Heart left ventricle (tissue), 16 donors: ENCODE data around the gene MGARP. TPM values are rescaled to one million over a fixed set of nuclear protein-coding genes. Genes with fewer than 3 reads are reported as not detected.
"Not testable (repeated sequence)": the region's sequence is repeated elsewhere in the genome, so short reads cannot be mapped to it uniquely, and the experiment has no call there.

Source experiments
- ATAC-seq, 4 donors: fragments of 200-7000 bp; cut with Tn5 transposase; one replicate each; pipeline ENCODE4 v1.9.1; 2020 to 2022; ENCODE audit warnings: moderate library complexity in 4 of 4, mild to moderate bottlenecking in 3 of 4, moderate number of reproducible peaks in 1 of 4
- DNase-seq, 5 donors: peaks; one replicate each; pipeline ENCODE4 v3.0.0-alpha.2; 2020
- H3K27ac ChIP-seq, 12 donors: fragments of 200-600 bp; sonication (generic) in 4 of 12; one replicate each; pipeline versions ENCODE4 v1.5.0 to v1.8.0; 2016 to 2022; ENCODE audit warnings: mild to moderate bottlenecking in 2 of 12
- H3K27me3 ChIP-seq, 9 donors: fragments of 200-600 bp; sonication (generic) in 2 of 9; one replicate each; pipeline versions ENCODE4 v1.5.1 to v1.8.0; 2016 to 2022; ENCODE audit warnings: mild to moderate bottlenecking in 3 of 9
- H3K36me3 ChIP-seq, 9 donors: fragments of 200-600 bp; sonication (generic) in 2 of 9; one replicate each; pipeline versions ENCODE4 v1.5.0 to v1.8.0; 2018 to 2022; ENCODE audit warnings: mild to moderate bottlenecking in 2 of 9
- H3K4me1 ChIP-seq, 12 donors: fragments of 200-600 bp; sonication (generic) in 4 of 12; one replicate each; pipeline versions ENCODE4 v1.5.0 to v1.8.0; 2016 to 2022; ENCODE audit warnings: mild to moderate bottlenecking in 3 of 12
- H3K4me3 ChIP-seq, 12 donors: fragments of 200-600 bp; sonication (generic) in 4 of 12; one replicate each; pipeline versions ENCODE4 v1.5.0 to v1.8.0; 2017 to 2022; ENCODE audit warnings: mild to moderate bottlenecking in 9 of 12, moderate library complexity in 4 of 12
- H3K9me3 ChIP-seq, 12 donors: fragments of 200-600 bp; sonication (generic) in 4 of 12; one replicate each; pipeline versions ENCODE4 v1.5.0 to v1.8.0; 2016 to 2022; ENCODE audit warnings: mild to moderate bottlenecking in 1 of 12
- CTCF ChIP-seq, 12 donors: fragments of 200-600 bp; sonication (generic) in 4 of 12; IDR thresholded peaks; one replicate each; pipeline versions ENCODE4 v1.5.0 to v1.8.0; 2018 to 2022; ENCODE audit warnings: antibody characterized with exemption in 12 of 12, mild to moderate bottlenecking in 5 of 12
- POLR2A ChIP-seq, 2 donors: fragments of 450-650 bp; IDR thresholded peaks; one replicate each; pipeline ENCODE4 v1.6.1; 2017; ENCODE audit warnings: antibody characterized with exemption in 2 of 2, mild to moderate bottlenecking in 2 of 2, moderate library complexity in 2 of 2
- WGBS, 4 donors: extraction: QIAGEN DNeasy Blood & Tissue Kit in 2 of 4; methylation state at CpG; one replicate each; pipeline versions ENCODE4 v1.1.5 to v1.1.7; 2013 to 2018; 5-methylcytosine and 5-hydroxymethylcytosine counted together
- intact Hi-C, 10 donors: fragments of 100-400 bp; cut with DNase I; formaldehyde crosslinking; loops; one replicate each; pipeline versions ENCODE4 v1.11.1 to v1.14.2; 2022
- polyA plus RNA-seq, 2 donors: library from polyadenylated mRNA; stranded (reverse); fragments of 200-250 nt; gene quantifications; one replicate each; pipeline ENCODE4 v1.2.3, GENCODE V29; 2013
- total RNA-seq, 9 donors: library from RNA; depleted of rRNA in 2 of 9; stranded (reverse); fragments of >200 nt in 2 of 9; fragmentation: NEBNext Ultra II Directional in 3 of 9; extraction: Animal tissue kit (Norgen Biotek cat#: 25700) in 3 of 9; gene quantifications; one replicate each; pipeline versions ENCODE4 v1.1.0 to v1.2.4, GENCODE V29; 2016 to 2023
- donor health status: ischemic (EF 13 %, LVEDD 7.1; RV severe dilation, severe dysfunction).
- donor health status: healthy with polysubstance abuse.
- donor health status: DM: no; HTN: yes; CAD: no.
- donor health status: DM: no; HTN: no; CAD: no.
- donor health status: ischemic (EF 25% LVEDD 6.9; RV normal size, moderate dysfunction).
- donor health status: ischemic (EF 25% LVEDD 5.7; RV mildly dilated, moderate dysfunction).
- donor health status: healthy.
- donor health status: DM: yes; HTN: yes; CAD: no.
- donor health status: ischemic (EF 35%, LVEDD 5.7; RV mildly dilated, moderate dysfunction).
- donor health status: nonischemic (EF 11% LVEDD 7.7; RV severe dilation, severe dysfunction).
- donor health status: DM: yes; HTN: yes; CAD: no.
- donor health status: PGD.
- donor health status: ischemic (EF 29% LVEDD 5.4; RV normal size, mild dysfunction).
- donor health status: nonischemic (EF 23%, LVEDD 6.1; RV moderate dilation, normal function).

Gene MGARP
- total and polyA plus RNA-seq, 11 donors, result 0.48 to 7.8 (median 0.98) TPM

- 84 to 94% (median 90%) methylated on average over 4 of the region's 4 CpGs for WGBS, 4 donors
- no peaks in the 10 kb centered on the region for H3K9me3 ChIP-seq
- ATAC-seq (no peak), DNase-seq (no peak)
- H3K36me3 ChIP-seq, result no peaks in the 10 kb centered on the region
- H3K4me1 ChIP-seq, result peaks cover 0 to 69% (median 17%) of the 10 kb centered on the region in 12 donors
- H3K27me3 ChIP-seq, result no peaks in the 10 kb centered on the region
- H3K27ac ChIP-seq, result peak overlapping the region in 1 of 12 donors; percentile 9
- intact Hi-C loops, result no loop called here
- no peak overlapping the region for H3K4me3 ChIP-seq
- TF ChIP-seq POLR2A (IDR thresholded peaks at IDR 0.05) (no peak), CTCF (IDR thresholded peaks at IDR 0.05) (no peak)
Measured at GRCh38 chr4:139314047-139314800, 34.2 kb upstream of the MGARP start.

GRCh38 chr4:139313414-139313813 lies 33.4 kb upstream of the MGARP start:
- H3K36me3 ChIP-seq, H3K9me3 ChIP-seq, DNase-seq, ATAC-seq, intact Hi-C loops, H3K27me3 ChIP-seq, H3K4me3 ChIP-seq: not testable (repeated sequence)
- peaks cover 0 to 69% (median 17%) of the 10 kb centered on the region in 12 donors for H3K4me1 ChIP-seq
- 94 to 96% (median 95%) methylated on average over 10 of the region's 10 CpGs for WGBS, 4 donors
- peak overlapping the region in 1 of 12 donors; percentile 9 for H3K27ac ChIP-seq

GRCh38 chr4:139312552-139313332 lies 32.7 kb upstream of the MGARP start:
- no peak for TF ChIP-seq CTCF (IDR thresholded peaks at IDR 0.05)
- no peak for TF ChIP-seq POLR2A (IDR thresholded peaks at IDR 0.05)
- ATAC-seq, result no peak
- Histone ChIP-seq H3K4me3 (no peak overlapping the region), H3K27me3 (no peaks in the 10 kb centered on the region), H3K4me1 (peaks cover 0 to 69% (median 17%) of the 10 kb centered on the region in 12 donors), H3K9me3 (no peaks in the 10 kb centered on the region), H3K27ac (peak overlapping the region in 1 of 12 donors; percentile 9), H3K36me3 (peaks cover 0 to 8% (median 0%) of the 10 kb centered on the region in 9 donors)
- 92 to 98% (median 96%) methylated on average over 3 of the region's 3 CpGs for WGBS, 4 donors
- no peak for DNase-seq
- intact Hi-C loops, result no loop called here

GRCh38 chr4:139311909-139312308 lies 31.9 kb upstream of the MGARP start:
- H3K36me3 ChIP-seq, result peaks cover 0 to 11% (median 0%) of the 10 kb centered on the region in 9 donors
- H3K9me3 ChIP-seq, result no peaks in the 10 kb centered on the region
- no peak overlapping the region for H3K4me3 ChIP-seq
- peaks cover 0 to 74% (median 16%) of the 10 kb centered on the region in 12 donors for H3K4me1 ChIP-seq
- ATAC-seq, result no peak
- 77 to 91% (median 85%) methylated on average over 3 of the region's 3 CpGs for WGBS, 4 donors
- no peak overlapping the region for H3K27ac ChIP-seq
- intact Hi-C loops, result no loop called here
- no peaks in the 10 kb centered on the region for H3K27me3 ChIP-seq
- TF ChIP-seq CTCF (IDR thresholded peaks at IDR 0.05), result no peak
- TF ChIP-seq POLR2A (IDR thresholded peaks at IDR 0.05), result no peak
- no peak for DNase-seq
